Transverse colon (tissue), 3 donors: ENCODE results near the gene DMD.

ENCODE experiments used
- CTCF ChIP-seq, 5 experiments: fragments of 200-600 bp in 3 of 5; fragments of 450-650 bp in 2 of 5; sonication (generic) in 3 of 5; IDR thresholded peaks; 1 replicate in 2 of 5; 2 replicates in 3 of 5; pipeline ENCODE4 v1.5.1; 2016 to 2017; ENCODE audit warnings: antibody characterized with exemption in 5 of 5, inconsistent platforms in 3 of 5, mild to moderate bottlenecking in 2 of 5, moderate library complexity in 1 of 5
- EP300 ChIP-seq: sonication (generic); formaldehyde crosslinking; IDR thresholded peaks from one replicate; pipeline ENCODE4 v1.6.1; 2017; ENCODE audit warnings: antibody characterized with exemption, low read depth
- POLR2A ChIP-seq: fragments of 450-650 bp; IDR thresholded peaks from one replicate; pipeline ENCODE4 v1.6.1; 2016; ENCODE audit warnings: antibody characterized with exemption, mild to moderate bottlenecking, moderate library complexity

GRCh38 chrX:31279359-31279758, 1932.0 kb downstream of the DMD start:
- TF ChIP-seq CTCF (IDR thresholded peaks at IDR 0.05) (peak in 3 of 5 experiments; percentile 11 to 15 (median 15)), POLR2A (no peak), EP300 (no peak)
